Upper lobe of left lung (tissue), 4 donors: ENCODE data around the gene PAIP2.
A peak's percentile ranks its signal among the peaks of the same experiment; 100 is the strongest.

Source experiments
- CTCF ChIP-seq, 6 experiments: fragments of 450-650 bp in 4 of 6; fragments of 200-600 bp in 2 of 6; sonication (generic) in 2 of 6; IDR thresholded peaks; one replicate each; pipeline ENCODE4 v1.5.1; 2016 to 2019; ENCODE audit warnings: antibody characterized with exemption in 6 of 6
- POLR2A ChIP-seq, 4 donors: fragments of 450-650 bp; IDR thresholded peaks; one replicate each; pipeline ENCODE4 v1.5.1; 2016 to 2017; ENCODE audit warnings: antibody characterized with exemption in 4 of 4, mild to moderate bottlenecking in 2 of 4
- POLR2AphosphoS5 ChIP-seq, 2 donors: sonication (generic); formaldehyde crosslinking; IDR thresholded peaks; one replicate each; pipeline ENCODE4 v1.5.1; 2017; ENCODE audit warnings: antibody characterized with exemption in 2 of 2

DNA sequence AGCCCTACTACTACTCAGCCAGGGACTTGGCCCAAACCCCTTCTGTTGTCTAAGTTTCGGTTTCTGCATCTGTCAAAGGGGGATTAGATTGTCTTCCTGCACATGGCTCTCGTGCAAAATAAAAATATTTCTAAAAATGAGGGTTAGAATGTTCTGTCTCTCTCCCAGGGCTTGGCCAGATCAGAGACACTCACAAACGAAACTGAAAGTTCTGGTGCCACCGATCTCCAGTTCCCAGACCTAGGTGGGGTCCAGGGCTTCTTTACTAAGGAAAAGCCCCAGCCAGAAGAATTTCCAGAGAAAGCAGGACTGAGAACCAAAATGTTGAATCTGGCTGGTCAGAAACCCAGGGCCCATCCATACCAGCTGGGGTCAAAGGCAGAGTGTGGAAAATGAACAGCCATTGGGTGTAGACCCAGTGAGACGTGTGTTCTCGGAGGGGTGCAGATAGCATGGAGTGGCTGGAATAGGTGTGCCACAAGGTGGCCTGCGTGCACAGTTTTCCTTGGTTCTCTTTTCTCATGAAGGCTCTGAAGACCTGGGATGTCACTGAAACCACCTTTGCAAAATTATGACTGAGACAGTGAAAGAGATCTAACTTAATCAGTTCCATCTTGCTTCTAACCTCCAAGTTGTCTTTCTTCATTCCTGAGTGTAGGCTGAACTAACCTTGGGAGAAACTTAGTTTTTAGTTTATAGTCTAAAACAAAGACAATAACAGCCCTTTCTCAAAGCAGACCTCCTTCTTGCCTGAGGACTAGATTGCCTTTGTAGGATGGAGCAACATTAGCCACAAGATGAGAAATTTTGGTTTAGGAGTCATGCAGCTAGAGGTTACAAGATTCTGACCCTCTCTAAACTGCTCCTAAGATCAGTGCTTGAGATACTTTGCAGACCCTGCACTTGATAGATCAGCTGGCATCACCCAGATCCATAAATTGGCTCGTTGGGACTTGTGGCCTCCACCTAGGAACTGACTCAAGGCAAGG is 43.7 kb downstream of the PAIP2 start:
- TF ChIP-seq CTCF (IDR thresholded peaks at IDR 0.05) (peak in 1 of 6 experiments; percentile 26), POLR2A (IDR thresholded peaks at IDR 0.05) (no peak), POLR2AphosphoS5 (IDR thresholded peaks at IDR 0.05) (no peak)
